Measurements from ENCODE around the gene C4orf50. TPM values are rescaled to one million over a fixed set of nuclear protein-coding genes. Genes with fewer than 3 reads are reported as not detected.

C4orf50 gene
- total and polyA plus RNA-seq, 10 of the 15 experiments (the other 5 are each of a cell fraction or from before 2014, with no cell fraction given) = 0.04 to 0.09 (median 0.05) TPM; not detected in 3

- no peak for TF ChIP-seq TBL1XR1 (IDR thresholded peaks at IDR 0.05; ENCODE audit: low read depth, low read length)
These were observed 28.4 kb upstream of the C4orf50 start (continued) for GRCh38 chr4:6046526-6047129.

GRCh38 chr4:6044805-6045204 is 26.6 kb upstream of the C4orf50 start:
- TF ChIP-seq JUNB (IDR thresholded peaks at IDR 0.05) (no peak), CTCF (IDR thresholded peaks at IDR 0.05 in 2 of 3, conservative IDR thresholded peaks at IDR 0.05 in 1 of 3; ENCODE audit: control insufficient read depth in 2 of 3, extremely low read depth in 1 of 3, insufficient read depth in 1 of 3, low read depth in 3 of 3, low read length in 3 of 3) (peak in 1 of 3 experiments; percentile 18; a peak in 1 of 6 replicates)
- CTCF ChIA-PET = no interaction called here

More at GRCh38 chr4:6044805-6045204, 26.6 kb upstream of the C4orf50 start:
- FAIRE-seq = no peak
- Histone ChIP-seq H3K9me3 (replicated peaks; ENCODE audit: control insufficient read depth, insufficient read depth, low read length) (no peaks in the 10 kb centered on the region), H2AFZ (ENCODE audit: control insufficient read depth, low read depth, low read length) (no peak overlapping the region), H3K79me2 (ENCODE audit: control insufficient read depth, insufficient read depth, low read length) (no peaks in the 10 kb centered on the region), H3K27me3 (replicated peaks in 1 of 2; ENCODE audit: control insufficient read depth in 2 of 2, insufficient read depth in 2 of 2, low read length in 1 of 2) (no peaks in the 10 kb centered on the region; a peak in 1 of 4 replicates), H3K36me3 (ENCODE audit: control insufficient read depth in 2 of 2, insufficient read depth in 2 of 2, low read length in 1 of 2) (no peaks in the 10 kb centered on the region), H3K4me2 (ENCODE audit: control insufficient read depth, insufficient read depth) (no peak overlapping the region), H3K27ac (ENCODE audit: control insufficient read depth, insufficient read depth) (no peak overlapping the region), H3K9ac (ENCODE audit: control insufficient read depth, insufficient read depth, low read length) (no peak overlapping the region), H3K4me1 (ENCODE audit: control insufficient read depth, insufficient read depth, low read length) (peaks cover 11% of the 10 kb centered on the region), H3K4me3 (no peak overlapping the region), H4K20me1 (ENCODE audit: control insufficient read depth, insufficient read depth) (no peaks in the 10 kb centered on the region)
- ChIA-PET RAD21 (ENCODE audit: unreplicated experiment) (no interaction called here), POLR2A (no interaction called here), SMC1A (ENCODE audit: uncharacterized antibody, unreplicated experiment) (no interaction called here)
- BruUV-seq (replicated peaks) = no TSS peak
- intact Hi-C loops (cut with micrococcal nuclease; ENCODE audit: unreplicated experiment) (no loop called here), in situ Hi-C loops (cut with MboI) (no loop called here)
- ATAC-seq = no peak
- 50% methylated on average over 9 of the region's 9 CpGs for WGBS (ENCODE audit: insufficient coverage, insufficient replicate concordance, low lambda C conversion rate, missing lambda C conversion rate)
- DNase-seq (ENCODE audit: low read depth, low spot score) = no peak

Data from GM12878 (cell line).